Breast epithelium (tissue), 4 donors: ENCODE results near the gene BCL3. TPM values are rescaled to one million over a fixed set of nuclear protein-coding genes. Genes with fewer than 3 reads are reported as not detected.

ENCODE experiments used
- DNase-seq, 2 donors: peaks; one replicate each; pipeline ENCODE4 v3.0.0-alpha.2; 2019; ENCODE audit warnings: low spot score in 2 of 2
- H3K27ac ChIP-seq, 2 donors: fragments of 200-600 bp; sonication (generic) in 1 of 2; one replicate each; pipeline ENCODE4 v1.5.1; 2016 to 2019; ENCODE audit warnings: mild to moderate bottlenecking in 1 of 2
- H3K27me3 ChIP-seq, 2 donors: fragments of 200-600 bp; sonication (generic) in 1 of 2; one replicate each; pipeline versions ENCODE4 v1.5.1 to v1.6.0; 2017 to 2019; ENCODE audit warnings: control low read depth in 1 of 2, mild to moderate bottlenecking in 1 of 2
- H3K36me3 ChIP-seq: fragments of 200-600 bp; one replicate; pipeline ENCODE4 v1.5.1; 2019
- H3K4me1 ChIP-seq, 2 donors: fragments of 200-600 bp; sonication (generic); one replicate each; pipeline ENCODE4 v1.5.1; 2016 to 2019; ENCODE audit warnings: control low read depth in 1 of 2
- H3K4me3 ChIP-seq, 3 donors: fragments of 200-600 bp; sonication (generic); 1 replicate in 2 of 3; 2 replicates in 1 of 3; pipeline ENCODE4 v1.5.1; 2016 to 2019; ENCODE audit warnings: mild to moderate bottlenecking in 3 of 3, moderate library complexity in 2 of 3
- H3K9me3 ChIP-seq, 2 donors: fragments of 200-600 bp; sonication (generic) in 1 of 2; one replicate each; pipeline ENCODE4 v1.5.1; 2016 to 2019; ENCODE audit warnings: control low read depth in 1 of 2
- POLR2A ChIP-seq: fragments of 450-650 bp; IDR thresholded peaks from one replicate; pipeline ENCODE4 v1.6.1; 2016; ENCODE audit warnings: antibody characterized with exemption, mild to moderate bottlenecking, moderate library complexity
- POLR2AphosphoS5 ChIP-seq, 3 donors: sonication (generic); formaldehyde crosslinking; IDR thresholded peaks; one replicate each; pipeline ENCODE4 v1.6.1; 2017; ENCODE audit warnings: antibody characterized with exemption in 3 of 3
- intact Hi-C: fragments of 100-400 bp; cut with DNase I; formaldehyde crosslinking; loops from one replicate; pipeline ENCODE4 v1.15.1; 2023; ENCODE audit warnings: low total_unique reads
- total RNA-seq, 3 donors: library from RNA; depleted of rRNA; stranded (reverse); fragments of >200 nt; gene quantifications; one replicate each; pipeline ENCODE4 v1.1.0, GENCODE V29; 2016
- TF ChIP-seq, protein P1 (sequence below), 3 donors: fragments of 450-650 bp; IDR thresholded peaks; one replicate each; pipeline ENCODE4 v1.5.1; 2016 to 2017; ENCODE audit warnings: antibody characterized with exemption in 3 of 3, mild to moderate bottlenecking in 3 of 3, moderate library complexity in 3 of 3

BCL3 gene
- total RNA-seq, 3 donors from 2014 or later: 4.3 to 37.6 (median 34.4) TPM

DNA sequence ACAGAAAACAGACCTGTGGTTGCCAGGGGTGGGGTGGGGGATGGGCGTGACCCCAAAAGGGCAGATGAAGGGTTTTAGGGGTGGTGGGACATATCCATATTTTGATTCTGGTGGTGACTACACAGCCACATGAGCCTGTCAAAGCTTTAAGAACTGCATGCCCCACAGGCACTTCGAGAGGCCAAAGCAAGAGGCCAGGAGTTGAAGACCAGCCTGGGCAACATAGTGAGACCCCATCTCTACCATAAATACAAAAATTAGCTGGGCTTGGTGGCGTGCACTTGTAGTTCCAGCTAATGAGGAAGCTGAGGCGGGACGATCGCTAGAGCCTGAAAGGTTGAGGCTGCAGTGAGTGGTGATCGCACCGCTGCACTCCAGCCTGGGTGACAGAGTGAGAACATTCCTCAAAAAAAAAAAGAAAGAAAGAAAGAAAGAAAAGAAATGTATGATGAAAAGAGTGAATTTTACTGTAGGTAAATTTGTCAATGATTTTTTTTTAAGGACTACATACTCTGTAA, 18.9 kb upstream of the BCL3 start:
- Histone ChIP-seq H3K27ac (no peak overlapping the region), H3K27me3 (no peaks in the 10 kb centered on the region), H3K4me1 (no peaks in the 10 kb centered on the region), H3K36me3 (no peaks in the 10 kb centered on the region), H3K4me3 (no peak overlapping the region), H3K9me3 (no peaks in the 10 kb centered on the region)
- no peak for TF ChIP-seq POLR2A
- TF ChIP-seq, protein P1, sequence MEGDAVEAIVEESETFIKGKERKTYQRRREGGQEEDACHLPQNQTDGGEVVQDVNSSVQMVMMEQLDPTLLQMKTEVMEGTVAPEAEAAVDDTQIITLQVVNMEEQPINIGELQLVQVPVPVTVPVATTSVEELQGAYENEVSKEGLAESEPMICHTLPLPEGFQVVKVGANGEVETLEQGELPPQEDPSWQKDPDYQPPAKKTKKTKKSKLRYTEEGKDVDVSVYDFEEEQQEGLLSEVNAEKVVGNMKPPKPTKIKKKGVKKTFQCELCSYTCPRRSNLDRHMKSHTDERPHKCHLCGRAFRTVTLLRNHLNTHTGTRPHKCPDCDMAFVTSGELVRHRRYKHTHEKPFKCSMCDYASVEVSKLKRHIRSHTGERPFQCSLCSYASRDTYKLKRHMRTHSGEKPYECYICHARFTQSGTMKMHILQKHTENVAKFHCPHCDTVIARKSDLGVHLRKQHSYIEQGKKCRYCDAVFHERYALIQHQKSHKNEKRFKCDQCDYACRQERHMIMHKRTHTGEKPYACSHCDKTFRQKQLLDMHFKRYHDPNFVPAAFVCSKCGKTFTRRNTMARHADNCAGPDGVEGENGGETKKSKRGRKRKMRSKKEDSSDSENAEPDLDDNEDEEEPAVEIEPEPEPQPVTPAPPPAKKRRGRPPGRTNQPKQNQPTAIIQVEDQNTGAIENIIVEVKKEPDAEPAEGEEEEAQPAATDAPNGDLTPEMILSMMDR (IDR thresholded peaks at IDR 0.05): no peak
- no peak for TF ChIP-seq POLR2AphosphoS5 (IDR thresholded peaks at IDR 0.05)
- intact Hi-C loops: no loop called here
- no peak for DNase-seq

DNA sequence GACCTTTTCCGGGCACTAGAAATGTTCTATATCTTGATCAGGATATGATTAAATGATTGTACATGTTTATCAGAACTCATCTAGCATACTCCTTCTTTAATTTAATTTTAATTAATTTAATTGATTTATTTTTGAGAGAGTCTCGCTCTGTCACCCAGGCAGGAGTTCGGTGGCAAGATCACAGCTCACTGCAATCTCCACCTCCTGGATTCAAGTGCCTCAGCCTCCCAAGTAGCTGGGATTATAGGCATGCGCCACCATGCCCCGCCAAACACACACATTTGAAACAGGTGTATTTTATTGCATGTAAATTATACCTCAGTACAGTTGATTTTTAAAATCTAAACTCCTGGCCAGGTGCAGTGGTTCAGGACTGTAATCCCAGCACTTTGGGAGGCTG, 17.4 kb upstream of the BCL3 start:
- DNase-seq: no peak
- TF ChIP-seq, protein P1 (IDR thresholded peaks at IDR 0.05): no peak
- TF ChIP-seq POLR2AphosphoS5 (IDR thresholded peaks at IDR 0.05) (no peak), POLR2A (no peak)
- H3K4me1 ChIP-seq: no peaks in the 10 kb centered on the region

DNA sequence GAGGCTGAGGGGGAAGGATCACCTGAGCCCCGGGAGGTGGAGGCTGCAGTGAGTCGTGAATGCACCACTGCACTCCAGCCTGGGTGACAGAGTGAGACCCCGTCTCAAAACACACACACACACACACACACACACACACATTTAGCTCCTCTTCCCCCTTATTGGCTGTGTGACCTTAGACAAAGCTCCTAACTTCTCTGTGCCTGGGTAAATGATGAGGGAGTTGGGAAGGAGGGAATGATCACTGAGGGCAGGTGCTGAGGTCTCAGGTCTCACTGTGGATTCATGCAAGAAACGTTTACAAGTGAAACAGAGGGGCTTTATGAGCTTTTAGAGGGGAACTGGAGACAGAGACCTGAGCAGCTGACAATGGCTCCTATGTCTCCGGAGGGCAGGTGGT, 16.9 kb upstream of the BCL3 start:
- no peaks in the 10 kb centered on the region for H3K36me3 ChIP-seq
- TF ChIP-seq POLR2AphosphoS5 (IDR thresholded peaks at IDR 0.05) (no peak), POLR2A (no peak)
- TF ChIP-seq, protein P1 (IDR thresholded peaks at IDR 0.05): no peak
- intact Hi-C loops: no loop called here
- H3K27me3 ChIP-seq: no peaks in the 10 kb centered on the region
- H3K27ac ChIP-seq: no peak overlapping the region
- no peak overlapping the region for H3K4me3 ChIP-seq
- H3K4me1 ChIP-seq: no peaks in the 10 kb centered on the region
- H3K9me3 ChIP-seq: no peaks in the 10 kb centered on the region
- DNase-seq: no peak

More for the DNA sequence above, 17.4 kb upstream of the BCL3 start:
- no peaks in the 10 kb centered on the region for H3K27me3 ChIP-seq
- no peaks in the 10 kb centered on the region for H3K36me3 ChIP-seq
- intact Hi-C loops: no loop called here
- no peak overlapping the region for H3K4me3 ChIP-seq
- no peaks in the 10 kb centered on the region for H3K9me3 ChIP-seq
- H3K27ac ChIP-seq: no peak overlapping the region

DNA sequence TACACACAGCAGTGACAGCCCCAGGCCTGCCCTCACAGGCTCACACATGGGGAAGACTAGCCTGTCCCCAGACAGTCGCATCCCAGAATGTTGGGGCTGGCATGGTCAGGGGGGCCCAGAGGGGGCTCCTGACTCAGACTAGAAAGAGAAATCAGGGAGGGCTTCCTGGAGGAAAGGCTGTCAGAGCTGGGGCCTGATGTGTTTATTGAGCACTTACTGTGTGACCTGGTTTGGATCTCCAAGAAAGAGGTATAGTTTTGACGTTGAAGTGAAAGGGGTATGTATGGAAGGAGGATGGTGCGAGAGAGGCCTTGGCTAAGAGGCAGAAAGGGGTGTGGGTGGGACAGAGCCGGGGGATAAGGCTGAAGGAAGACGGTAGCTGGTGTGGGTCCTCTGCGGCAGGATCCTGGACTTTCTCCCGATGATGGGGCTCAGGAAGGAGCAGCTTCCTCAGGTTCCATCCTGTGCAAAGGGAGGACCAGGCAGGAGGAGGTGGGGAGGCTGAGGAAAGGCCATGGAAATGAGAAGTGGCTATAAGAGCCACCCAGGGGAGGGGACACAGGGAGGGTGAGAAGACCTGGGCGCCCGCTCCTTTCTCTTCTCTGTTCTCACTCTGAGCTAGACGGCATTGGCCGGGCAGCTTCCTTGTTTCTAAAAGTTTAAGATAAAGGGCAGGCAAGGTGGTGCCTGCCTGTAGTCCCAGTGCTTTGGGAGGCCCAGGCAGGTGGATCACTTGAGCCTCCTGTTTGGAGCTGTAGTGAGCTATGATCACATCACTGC, 16.1 kb upstream of the BCL3 start:
- intact Hi-C loops: no loop called here
- H3K27ac ChIP-seq: peak overlapping the region in 1 of 2 donors; percentile 12
- H3K4me1 ChIP-seq: no peaks in the 10 kb centered on the region
- DNase-seq: no peak
- TF ChIP-seq POLR2A: no peak
- TF ChIP-seq, protein P1 (IDR thresholded peaks at IDR 0.05): no peak
- TF ChIP-seq POLR2AphosphoS5 (IDR thresholded peaks at IDR 0.05): no peak
- no peak overlapping the region for H3K4me3 ChIP-seq
- H3K9me3 ChIP-seq: no peaks in the 10 kb centered on the region
- H3K36me3 ChIP-seq: no peaks in the 10 kb centered on the region
- no peaks in the 10 kb centered on the region for H3K27me3 ChIP-seq

DNA sequence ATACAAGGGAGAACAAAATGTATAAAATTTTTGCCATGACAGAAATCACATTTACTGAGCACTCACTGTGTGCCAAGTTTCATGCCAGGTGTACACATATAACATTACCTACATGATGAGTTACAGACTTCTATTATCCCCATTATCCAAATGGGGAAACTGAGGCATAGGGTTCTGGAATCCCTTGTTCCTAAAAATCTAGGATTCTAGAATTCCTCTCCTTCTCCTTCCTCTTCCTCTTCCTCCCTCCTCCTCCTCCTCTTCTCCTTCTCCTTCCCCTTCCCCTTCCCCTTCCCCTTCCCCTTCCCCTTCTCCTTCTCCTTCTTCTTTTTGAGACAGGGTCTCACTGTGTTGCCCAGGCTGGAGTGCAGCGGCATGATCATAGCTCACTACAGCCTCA, 14.2 kb upstream of the BCL3 start:
- Histone ChIP-seq H3K27me3 (no peaks in the 10 kb centered on the region), H3K4me3 (no peak overlapping the region), H3K36me3 (no peaks in the 10 kb centered on the region), H3K4me1 (peaks cover 0 to 5% of the 10 kb centered on the region in 2 donors), H3K27ac (no peak overlapping the region), H3K9me3 (no peaks in the 10 kb centered on the region)
- TF ChIP-seq, protein P1 (IDR thresholded peaks at IDR 0.05): no peak
- TF ChIP-seq POLR2A: no peak
- no peak for TF ChIP-seq POLR2AphosphoS5 (IDR thresholded peaks at IDR 0.05)
- intact Hi-C loops: no loop called here
- no peak for DNase-seq
